Psoas muscle (tissue), 8 donors: ENCODE data around the gene CXXC5. TPM values are rescaled to one million over a fixed set of nuclear protein-coding genes. Genes with fewer than 3 reads are reported as not detected.
"Not testable (repeated sequence)": the region's sequence is repeated elsewhere in the genome, so short reads cannot be mapped to it uniquely, and the experiment has no call there.

Source experiments
- ATAC-seq, 4 donors: fragments of 200-7000 bp; cut with Tn5 transposase; one replicate each; pipeline ENCODE4 v1.9.1; 2020; ENCODE audit warnings: moderate library complexity in 3 of 4, mild to moderate bottlenecking in 2 of 4
- DNase-seq, 2 donors: peaks; one replicate each; pipeline ENCODE4 v3.0.0-alpha.2; 2020
- H3K27ac ChIP-seq: fragments of 200-600 bp; one replicate; pipeline ENCODE4 v1.8.0; 2022
- H3K27me3 ChIP-seq, 3 donors: fragments of 200-600 bp in 1 of 3; one replicate each; pipeline versions ENCODE4 v1.6.1 to v1.8.0; 2013 to 2022; ENCODE audit warnings: low read length in 2 of 3, mild to moderate bottlenecking in 2 of 3, moderate library complexity in 1 of 3; ENCODE audit not compliant: insufficient read depth in 3 of 3
- H3K36me3 ChIP-seq, 2 donors: fragments of 200-600 bp in 1 of 2; one replicate each; pipeline versions ENCODE4 v1.6.1 to v1.8.0; 2013 to 2022; ENCODE audit warnings: low read depth in 1 of 2, mild to moderate bottlenecking in 1 of 2, moderate library complexity in 1 of 2; ENCODE audit not compliant: insufficient read depth in 1 of 2
- H3K4me1 ChIP-seq: fragments of 200-600 bp; one replicate; pipeline ENCODE4 v1.8.0; 2022
- H3K4me3 ChIP-seq: fragments of 200-600 bp; one replicate; pipeline ENCODE4 v1.8.0; 2022; ENCODE audit warnings: mild to moderate bottlenecking
- H3K9me3 ChIP-seq: fragments of 200-600 bp; one replicate; pipeline ENCODE4 v1.8.0; 2022
- whole genome bisulfite sequencing, 3 donors: extraction: QIAGEN DNeasy Blood & Tissue Kit; methylation state at CpG; one replicate each; pipeline versions ENCODE4 v1.1.6 to v1.1.7; 2013; 5-methylcytosine and 5-hydroxymethylcytosine counted together
- intact Hi-C, 2 donors: fragments of 100-400 bp; cut with DNase I; formaldehyde crosslinking; loops; one replicate each; pipeline versions ENCODE4 v1.11.0 to v1.14.2; 2022
- polyA plus RNA-seq, 3 donors: library from polyadenylated mRNA; stranded (reverse); fragments of 200-250 nt; gene quantifications; one replicate each; pipeline ENCODE4 v1.2.3, GENCODE V29; 2013
- total RNA-seq, 4 donors: library from RNA; stranded (reverse); fragmentation: NEBNext Ultra II Directional in 2 of 4; extraction: Animal tissue kit (Norgen Biotek cat#: 25700) in 2 of 4; gene quantifications; one replicate each; pipeline versions ENCODE4 v1.2.1 to v1.2.4, GENCODE V29; 2021 to 2023
- TF ChIP-seq, protein P1 (sequence below): fragments of 200-600 bp; IDR thresholded peaks from one replicate; pipeline ENCODE4 v1.8.0; 2022; ENCODE audit warnings: antibody characterized with exemption
- donor health status: healthy with polysubstance abuse.
- donor health status: DM: no; HTN: no; CAD: no; lungs with moderate emphysema.
- donor health status: Bipolar disorder and iron deficiency.
- donor health status: healthy.
- donor health status: DM: yes; HTN: yes; CAD: no.
- donor health status: DM: no; HTN: no; CAD: no.
- donor health status: DM: no; HTN: no; CAD: no.
- donor health status: DM: yes; HTN: yes; CAD: no.

The CXXC5 gene
- total and polyA plus RNA-seq, 7 donors = 24.5 to 88.3 (median 47.2) TPM

GRCh38 chr5:139605887-139606286, 42.3 kb upstream of the CXXC5 start:
- H3K4me1 ChIP-seq = peaks cover 16% of the 10 kb centered on the region
- DNase-seq = no peak
- WGBS, 3 donors = 95 to 98% (median 98%) methylated on average over 8 of the region's 8 CpGs
- no peak for ATAC-seq
- H3K27ac ChIP-seq = no peak overlapping the region
- intact Hi-C loops = no loop called here
- H3K36me3 ChIP-seq = peaks cover 0 to 49% of the 10 kb centered on the region in 2 donors
- H3K27me3 ChIP-seq = no peaks in the 10 kb centered on the region
- H3K9me3 ChIP-seq = no peaks in the 10 kb centered on the region
- TF ChIP-seq, protein P1, sequence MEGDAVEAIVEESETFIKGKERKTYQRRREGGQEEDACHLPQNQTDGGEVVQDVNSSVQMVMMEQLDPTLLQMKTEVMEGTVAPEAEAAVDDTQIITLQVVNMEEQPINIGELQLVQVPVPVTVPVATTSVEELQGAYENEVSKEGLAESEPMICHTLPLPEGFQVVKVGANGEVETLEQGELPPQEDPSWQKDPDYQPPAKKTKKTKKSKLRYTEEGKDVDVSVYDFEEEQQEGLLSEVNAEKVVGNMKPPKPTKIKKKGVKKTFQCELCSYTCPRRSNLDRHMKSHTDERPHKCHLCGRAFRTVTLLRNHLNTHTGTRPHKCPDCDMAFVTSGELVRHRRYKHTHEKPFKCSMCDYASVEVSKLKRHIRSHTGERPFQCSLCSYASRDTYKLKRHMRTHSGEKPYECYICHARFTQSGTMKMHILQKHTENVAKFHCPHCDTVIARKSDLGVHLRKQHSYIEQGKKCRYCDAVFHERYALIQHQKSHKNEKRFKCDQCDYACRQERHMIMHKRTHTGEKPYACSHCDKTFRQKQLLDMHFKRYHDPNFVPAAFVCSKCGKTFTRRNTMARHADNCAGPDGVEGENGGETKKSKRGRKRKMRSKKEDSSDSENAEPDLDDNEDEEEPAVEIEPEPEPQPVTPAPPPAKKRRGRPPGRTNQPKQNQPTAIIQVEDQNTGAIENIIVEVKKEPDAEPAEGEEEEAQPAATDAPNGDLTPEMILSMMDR = no peak
- no peak overlapping the region for H3K4me3 ChIP-seq

DNA sequence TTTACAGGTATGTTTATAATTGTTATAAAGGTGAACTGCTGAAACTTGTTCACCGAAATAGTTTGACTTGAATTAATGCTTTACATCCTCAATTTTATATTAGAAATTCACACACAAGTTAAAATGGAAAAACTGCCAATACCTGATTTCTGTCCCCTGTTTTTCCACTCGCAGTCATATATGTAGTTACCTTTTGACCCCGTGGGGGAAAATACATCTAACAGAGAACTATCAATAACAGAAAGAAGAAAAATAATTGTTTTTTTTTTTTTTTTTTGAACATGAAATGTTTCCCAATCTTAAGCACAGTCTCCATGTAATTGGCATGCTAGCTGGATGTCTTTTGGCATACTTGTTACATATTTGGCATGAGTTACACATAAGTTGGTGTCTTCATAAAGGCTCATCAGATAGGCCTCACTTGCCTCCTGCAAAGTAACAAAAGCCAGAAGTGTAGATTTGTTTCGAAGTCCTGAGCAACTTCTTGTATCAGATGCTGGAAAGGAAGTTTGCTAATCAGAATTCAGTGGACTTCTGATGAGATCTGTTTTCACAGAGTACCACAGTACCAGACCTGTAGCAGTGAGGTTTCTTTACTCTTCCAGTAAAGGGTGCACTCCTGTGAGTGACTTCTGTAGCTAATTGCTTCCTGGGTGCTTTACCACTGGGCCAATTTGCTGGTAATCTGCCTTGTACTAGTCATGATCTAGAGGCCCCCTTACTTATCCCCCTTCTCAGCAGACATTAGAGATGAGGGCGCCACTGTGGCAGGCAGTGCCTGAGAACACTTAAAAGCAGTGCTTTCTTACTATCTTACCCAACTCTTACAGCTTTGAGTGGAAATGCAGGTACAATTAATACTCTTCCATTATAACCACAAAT, 36.2 kb upstream of the CXXC5 start:
- ATAC-seq (peak in 3 of 4 donors; percentile 22 to 50 (median 49)), DNase-seq (no peak)
- H3K36me3 ChIP-seq = peaks cover 0 to 30% of the 10 kb centered on the region in 2 donors
- H3K4me3 ChIP-seq = no peak overlapping the region
- H3K27me3 ChIP-seq = no peaks in the 10 kb centered on the region
- no peaks in the 10 kb centered on the region for H3K9me3 ChIP-seq
- H3K27ac ChIP-seq = peak overlapping the region; percentile 17
- intact Hi-C loops = no loop called here
- H3K4me1 ChIP-seq = no peaks in the 10 kb centered on the region
- WGBS, 3 donors = 85 to 92% (median 88%) methylated on average over 5 of the region's 5 CpGs
- TF ChIP-seq, protein P1 = no peak

DNA sequence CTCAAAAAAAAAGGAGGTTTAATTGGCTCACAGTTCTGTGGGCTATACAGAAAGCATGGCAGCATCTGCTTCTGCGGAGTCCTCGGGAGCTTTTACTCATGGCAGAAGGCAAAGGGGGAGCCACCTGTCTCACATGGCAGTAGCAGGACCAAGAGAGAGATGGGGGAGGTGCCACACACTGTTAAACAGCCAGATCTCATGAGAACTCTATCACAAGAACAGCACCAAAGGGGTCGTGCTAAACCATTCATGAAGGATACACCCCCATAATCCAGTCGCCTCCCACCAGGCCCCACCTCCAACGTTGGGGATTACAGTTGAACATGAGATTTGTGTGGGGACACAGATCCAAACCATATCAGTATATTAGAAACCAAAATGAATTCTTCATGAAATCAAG, 28.3 kb upstream of the CXXC5 start:
- 71 to 72% (median 72%) methylated on average over 5 of the region's 5 CpGs for WGBS, 3 donors
- no peak overlapping the region for H3K27ac ChIP-seq
- H3K9me3 ChIP-seq = no peaks in the 10 kb centered on the region
- no peak overlapping the region for H3K4me3 ChIP-seq
- H3K4me1 ChIP-seq = no peaks in the 10 kb centered on the region
- TF ChIP-seq, protein P1 = no peak
- H3K27me3 ChIP-seq = no peaks in the 10 kb centered on the region
- intact Hi-C loops = no loop called here
- DNase-seq = no peak
- no peak for ATAC-seq
- peaks cover 3 to 95% of the 10 kb centered on the region in 2 donors for H3K36me3 ChIP-seq

DNA sequence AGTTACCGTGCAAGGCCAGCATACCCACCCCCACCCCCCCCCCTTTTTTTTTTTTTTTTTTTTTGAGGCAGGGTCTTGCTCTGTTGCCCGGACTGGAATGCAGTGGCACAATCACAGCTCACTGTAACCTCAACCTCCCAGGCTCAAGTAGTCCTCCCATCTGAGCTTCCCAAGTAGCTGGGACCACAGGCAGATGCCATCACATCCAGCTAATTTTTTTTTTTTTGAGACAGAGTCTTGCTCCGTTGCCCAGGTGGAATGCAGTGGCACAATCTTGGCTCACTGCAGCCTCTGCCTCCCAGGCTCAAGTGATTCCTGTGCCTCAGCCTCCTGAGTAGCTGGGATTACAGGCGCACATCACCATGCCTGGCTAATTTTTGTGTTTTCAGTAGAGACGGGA, 22.8 kb upstream of the CXXC5 start:
- H3K27me3 ChIP-seq, H3K9me3 ChIP-seq, intact Hi-C loops, H3K4me3 ChIP-seq, H3K4me1 ChIP-seq, ATAC-seq, DNase-seq, H3K27ac ChIP-seq: not testable (repeated sequence)
- H3K36me3 ChIP-seq = peaks cover 11 to 93% of the 10 kb centered on the region in 2 donors
- 85 to 94% (median 88%) methylated on average over 5 of the region's 5 CpGs for WGBS, 3 donors

- no peak for ATAC-seq
- intact Hi-C loops = loop anchor here in 1 of 2 donors (10.0 kb wide), 2 partner anchors 214 to 334 kb away; no protein-coding TSS in a partner anchor
Measured at GRCh38 chr5:139630855-139631254, 17.3 kb upstream of the CXXC5 start.

More at GRCh38 chr5:139630855-139631254, 17.3 kb upstream of the CXXC5 start:
- DNase-seq = no peak
- H3K36me3 ChIP-seq = peaks cover 8 to 50% of the 10 kb centered on the region in 2 donors
- H3K27me3 ChIP-seq = no peaks in the 10 kb centered on the region
- H3K27ac ChIP-seq = no peak overlapping the region
- no peak overlapping the region for H3K4me3 ChIP-seq
- peaks cover 8% of the 10 kb centered on the region for H3K4me1 ChIP-seq
- TF ChIP-seq, protein P1 = no peak
- H3K9me3 ChIP-seq = no peaks in the 10 kb centered on the region
